Type B pancreatic cell (in vitro differentiated cells): ENCODE results near the gene FOXN3. TPM values are rescaled to one million over a fixed set of nuclear protein-coding genes. Genes with fewer than 3 reads are reported as not detected.

ENCODE experiments used
- DNase-seq: peaks from one replicate; pipeline ENCODE4 v3.0.0; 2021; ENCODE audit warnings: mixed read lengths; ENCODE audit not compliant: unreplicated experiment; ENCODE audit errors: extremely low spot score
- H3K27ac Mint-ChIP-seq: 2 replicates; pipeline ENCODE4 v1.8.0; 2021; ENCODE audit warnings: mild to moderate bottlenecking, mixed read lengths
- H3K27me3 Mint-ChIP-seq: 2 replicates; pipeline ENCODE4 v1.8.0; 2021; ENCODE audit warnings: mixed read lengths
- H3K36me3 Mint-ChIP-seq: 2 replicates; pipeline ENCODE4 v1.8.0; 2021; ENCODE audit warnings: mixed read lengths
- H3K4me1 Mint-ChIP-seq: one replicate; pipeline ENCODE4 v1.8.0; 2021; ENCODE audit warnings: mixed read lengths; ENCODE audit not compliant: unreplicated experiment
- H3K4me3 Mint-ChIP-seq: 2 replicates; pipeline ENCODE4 v1.8.0; 2021; ENCODE audit warnings: mild to moderate bottlenecking, mixed read lengths
- H3K9me3 Mint-ChIP-seq: 2 replicates; pipeline ENCODE4 v1.8.0; 2021; ENCODE audit warnings: mixed read lengths
- CTCF ChIP-seq: fragments of 200-600 bp; sonication (generic); conservative IDR thresholded peaks from 2 replicates; pipeline ENCODE4 v1.5.0; 2021; ENCODE audit warnings: antibody characterized with exemption, mild to moderate bottlenecking
- total RNA-seq: library from RNA; stranded (reverse); gene quantifications from 2 replicates; pipeline ENCODE4 v1.2.1, GENCODE V29; 2021; ENCODE audit warnings: low replicate concordance

Gene FOXN3
- total RNA-seq, 1 donor from 2014 or later = 73.5 TPM

- no peak for TF ChIP-seq CTCF
- H3K4me1 Mint-ChIP-seq = peaks cover 22% of the 10 kb centered on the region
- DNase-seq = no peak
- H3K4me3 Mint-ChIP-seq = no peak overlapping the region
- no peak overlapping the region for H3K27ac Mint-ChIP-seq
- H3K36me3 Mint-ChIP-seq = peaks cover 31% of the 10 kb centered on the region
- no peaks in the 10 kb centered on the region for H3K27me3 Mint-ChIP-seq
- H3K9me3 Mint-ChIP-seq = no peaks in the 10 kb centered on the region
Measured at GRCh38 chr14:89283327-89284060, 133.5 kb downstream of the FOXN3 start.

GRCh38 chr14:89282191-89282590, 134.8 kb downstream of the FOXN3 start:
- H3K27me3 Mint-ChIP-seq = no peaks in the 10 kb centered on the region
- peaks cover 27% of the 10 kb centered on the region for H3K4me1 Mint-ChIP-seq
- peaks cover 32% of the 10 kb centered on the region for H3K36me3 Mint-ChIP-seq
- no peak overlapping the region for H3K4me3 Mint-ChIP-seq
- no peaks in the 10 kb centered on the region for H3K9me3 Mint-ChIP-seq
- no peak for TF ChIP-seq CTCF
- no peak for DNase-seq
- no peak overlapping the region for H3K27ac Mint-ChIP-seq

- no peak for TF ChIP-seq CTCF
- no peaks in the 10 kb centered on the region for H3K9me3 Mint-ChIP-seq
- H3K4me3 Mint-ChIP-seq = no peak overlapping the region
- peaks cover 35% of the 10 kb centered on the region for H3K36me3 Mint-ChIP-seq
- H3K27ac Mint-ChIP-seq = no peak overlapping the region
- H3K27me3 Mint-ChIP-seq = no peaks in the 10 kb centered on the region
- peaks cover 31% of the 10 kb centered on the region for H3K4me1 Mint-ChIP-seq
- no peak for DNase-seq
Measured at GRCh38 chr14:89280600-89280999, 136.4 kb downstream of the FOXN3 start.

- H3K27ac Mint-ChIP-seq = no peak overlapping the region
- DNase-seq = no peak
- peaks cover 31% of the 10 kb centered on the region for H3K4me1 Mint-ChIP-seq
- H3K36me3 Mint-ChIP-seq = peaks cover 37% of the 10 kb centered on the region
- TF ChIP-seq CTCF = no peak
- no peaks in the 10 kb centered on the region for H3K9me3 Mint-ChIP-seq
- H3K4me3 Mint-ChIP-seq = no peak overlapping the region
- no peaks in the 10 kb centered on the region for H3K27me3 Mint-ChIP-seq
Measured at GRCh38 chr14:89279649-89280232, 137.3 kb downstream of the FOXN3 start.

GRCh38 chr14:89277203-89277602, 139.8 kb downstream of the FOXN3 start:
- Mint-ChIP-seq H3K4me1 (peaks cover 40% of the 10 kb centered on the region), H3K27me3 (no peaks in the 10 kb centered on the region), H3K36me3 (peaks cover 36% of the 10 kb centered on the region), H3K4me3 (no peak overlapping the region), H3K9me3 (no peaks in the 10 kb centered on the region), H3K27ac (no peak overlapping the region)
- no peak for TF ChIP-seq CTCF
- no peak for DNase-seq
